H1 (cell line): ENCODE measurements around the gene EZH1. TPM values are rescaled to one million over a fixed set of nuclear protein-coding genes. Genes with fewer than 3 reads are reported as not detected.

Experiments used
- BRCA1 ChIP-seq: IDR thresholded peaks from 2 replicates; pipeline ENCODE4 v1.6.1; 2012; ENCODE audit warnings: low read depth, low read length, improper control_type of control experiment
- CHD1 ChIP-seq: IDR thresholded peaks from 2 replicates; pipeline ENCODE4 v1.6.1; 2012; ENCODE audit warnings: low read depth, low read length, improper control_type of control experiment
- CHD7 ChIP-seq: fragments of 300-600 bp; sonication (generic); IDR thresholded peaks from 2 replicates; pipeline ENCODE4 v1.7.1; 2012; ENCODE audit warnings: low read length, moderate library complexity, mild to moderate bottlenecking, inconsistent platforms; ENCODE audit not compliant: insufficient replicate concordance
- GTF2F1 ChIP-seq: IDR thresholded peaks from 2 replicates; pipeline ENCODE4 v1.6.1; 2012; ENCODE audit warnings: low read depth, low read length, improper control_type of control experiment, borderline replicate concordance
- KDM4A ChIP-seq: IDR thresholded peaks from one replicate; pipeline ENCODE4 v1.7.1; 2012; ENCODE audit warnings: low read depth, mild to moderate bottlenecking, moderate library complexity, low read length, inconsistent platforms; ENCODE audit not compliant: severe bottlenecking
- POU5F1 ChIP-seq: IDR thresholded peaks from 2 replicates; pipeline ENCODE4 v1.6.1; 2011; ENCODE audit warnings: low read depth, mild to moderate bottlenecking, low read length, moderate library complexity
- RBBP5 ChIP-seq: IDR thresholded peaks from 2 replicates; pipeline ENCODE4 v1.7.1; 2012; ENCODE audit warnings: low read depth, mild to moderate bottlenecking, inconsistent platforms, low read length, moderate library complexity, borderline replicate concordance
- SAP30 ChIP-seq: fragments of 300-600 bp; sonication (generic); IDR thresholded peaks from 2 replicates; pipeline ENCODE4 v1.7.1; 2012; ENCODE audit warnings: low read length, moderate library complexity, mild to moderate bottlenecking, inconsistent platforms; ENCODE audit not compliant: insufficient read depth, insufficient replicate concordance
- SIN3A ChIP-seq, 2 experiments: IDR thresholded peaks in 1 of 2; conservative IDR thresholded peaks in 1 of 2; 2 replicates each; pipeline ENCODE4 v1.6.1; 2011 to 2012; ENCODE audit warnings: low read length in 2 of 2, improper control_type of control experiment in 1 of 2, low read depth in 1 of 2, mild to moderate bottlenecking in 1 of 2
- polyA plus RNA-seq, 7 experiments: library from polyadenylated mRNA; depleted of rRNA in 3 of 7; stranded (reverse) in 5 of 7; unstranded in 2 of 7; fragments of >200 nt in 5 of 7; fragments of 200-250 nt in 2 of 7; gene quantifications; 1 replicate in 5 of 7; 2 replicates in 1 of 7; 4 replicates in 1 of 7; pipeline versions ENCODE4 v1.2.1 to v1.2.3, GENCODE V29; 2011 to 2013; ENCODE audit warnings: missing spikeins in 2 of 7, mixed read lengths in 2 of 7
- total RNA-seq: library from RNA; stranded (reverse); fragmentation: NEBNext Ultra II Directional; extraction: Animal tissue kit (Norgen Biotek cat#: 25700); gene quantifications from 2 replicates; pipeline ENCODE4 v1.2.1, GENCODE V29; 2021

EZH1 gene
- total and polyA plus RNA-seq, 2 of the 8 experiments (the other 6 are each of a cell fraction or from before 2014, with no cell fraction given) = 17.4 to 20.8 TPM

- TF ChIP-seq CHD7 (no peak), KDM4A (peak; percentile 56), GTF2F1 (no peak), POU5F1 (no peak), CHD1 (no peak), SAP30 (no peak), BRCA1 (no peak), RBBP5 (0 out of 2 replicates have a peak, but pooled peaks have one; percentile 33), SIN3A (conservative IDR thresholded peaks at IDR 0.05 in 1 of 2, IDR thresholded peaks at IDR 0.05 in 1 of 2; ENCODE audit: low read depth in 1 of 2, low read length in 2 of 2) (no peak)
Measured at GRCh38 chr17:42682722-42683403, 62.0 kb downstream of the EZH1 start (continued).
